H54 (cell line): Measurements from ENCODE around the gene FOXL2NB.

Experiments
- DNase-seq: peaks from one replicate; pipeline ENCODE4 v3.0.0; 2011; ENCODE audit warnings: low spot score, mixed read lengths; ENCODE audit not compliant: insufficient read length
- FAIRE-seq: peaks from 3 replicates; lab custom pipeline; 2011; peaks lifted over from hg19 to GRCh38; lab: Jason Lieb, UNC
- POLR2A ChIP-seq: IDR thresholded peaks from 2 replicates; pipeline ENCODE4 v1.6.1; 2011; ENCODE audit warnings: low read depth, mild to moderate bottlenecking, low read length

The FOXL2NB gene

GRCh38 chr3:138946663-138947494 is at the start of gene FOXL2NB, which contains the start of gene FOXL2:
FOXL2NB (plus strand) TSS chr3:138947217; CDS start chr3:138947365, 148 bp downstream.
FOXL2 (minus strand) TSS chr3:138947137; CDS start chr3:138946722, 415 bp downstream.
- DNase-seq (peak; percentile 47), FAIRE-seq (no peak)
- peak; percentile 51 for TF ChIP-seq POLR2A

GRCh38 chr3:138898301-138898700 is 48.7 kb upstream of the FOXL2NB start:
- DNase-seq (no peak), FAIRE-seq (no peak)
- TF ChIP-seq POLR2A: no peak

GRCh38 chr3:138898708-138899107 is 48.3 kb upstream of the FOXL2NB start:
- FAIRE-seq (no peak), DNase-seq (no peak)
- no peak for TF ChIP-seq POLR2A

- DNase-seq (no peak), FAIRE-seq (no peak)
- no peak for TF ChIP-seq POLR2A
Observed at GRCh38 chr3:138899351-138899991, 47.5 kb upstream of the FOXL2NB start.

- no peak for FAIRE-seq
- no peak for TF ChIP-seq POLR2A
- no peak for DNase-seq
Observed at GRCh38 chr3:138901567-138901966, 45.5 kb upstream of the FOXL2NB start.

DNA sequence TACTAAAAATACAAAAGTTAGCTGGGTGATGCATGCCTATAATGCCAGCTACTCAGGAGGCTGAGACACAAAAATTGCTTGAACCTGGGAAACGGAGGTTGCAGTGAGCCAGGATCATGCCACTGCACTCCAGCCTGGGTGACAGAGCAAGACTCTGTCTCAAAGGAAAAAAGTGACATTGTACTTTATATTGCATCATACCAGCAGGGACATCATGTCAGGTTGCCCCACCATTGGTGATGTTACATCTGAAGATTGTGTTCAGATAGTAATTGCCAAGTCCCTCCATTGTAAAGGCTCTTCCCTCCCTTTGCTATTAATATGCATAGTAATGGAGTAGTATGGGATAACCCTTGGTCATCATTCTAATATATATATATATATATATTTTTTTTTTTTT is 44.8 kb upstream of the FOXL2NB start:
- no peak for DNase-seq
- no peak for FAIRE-seq
- no peak for TF ChIP-seq POLR2A

DNA sequence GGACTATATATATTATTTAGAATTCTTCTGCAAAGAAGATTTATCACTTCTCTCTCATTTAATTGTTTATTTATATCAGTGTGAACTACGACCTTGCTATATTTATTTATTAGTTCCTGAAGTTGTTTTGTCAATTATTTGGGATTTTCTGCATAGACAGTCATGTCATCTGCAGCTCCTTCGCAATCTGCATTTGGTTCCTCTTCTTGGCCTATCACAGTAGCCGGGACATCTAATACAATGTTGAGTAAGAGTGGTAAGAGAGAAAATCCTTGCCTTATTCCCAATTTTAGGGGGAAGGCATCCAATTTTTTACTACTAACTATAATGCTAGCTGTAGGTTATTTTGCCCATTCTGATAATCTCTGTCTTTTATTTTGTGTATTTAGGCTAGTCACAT is 39.5 kb upstream of the FOXL2NB start:
- no peak for TF ChIP-seq POLR2A
- no peak for FAIRE-seq

GRCh38 chr3:138908846-138909245 is 38.2 kb upstream of the FOXL2NB start:
- no peak for TF ChIP-seq POLR2A

More for the DNA sequence above, 39.5 kb upstream of the FOXL2NB start:
- DNase-seq: no peak

GRCh38 chr3:138909904-138910303 is 37.1 kb upstream of the FOXL2NB start:
- no peak for TF ChIP-seq POLR2A
- no peak for DNase-seq
- no peak for FAIRE-seq

More at GRCh38 chr3:138908846-138909245, 38.2 kb upstream of the FOXL2NB start:
- DNase-seq (no peak), FAIRE-seq (no peak)

DNA sequence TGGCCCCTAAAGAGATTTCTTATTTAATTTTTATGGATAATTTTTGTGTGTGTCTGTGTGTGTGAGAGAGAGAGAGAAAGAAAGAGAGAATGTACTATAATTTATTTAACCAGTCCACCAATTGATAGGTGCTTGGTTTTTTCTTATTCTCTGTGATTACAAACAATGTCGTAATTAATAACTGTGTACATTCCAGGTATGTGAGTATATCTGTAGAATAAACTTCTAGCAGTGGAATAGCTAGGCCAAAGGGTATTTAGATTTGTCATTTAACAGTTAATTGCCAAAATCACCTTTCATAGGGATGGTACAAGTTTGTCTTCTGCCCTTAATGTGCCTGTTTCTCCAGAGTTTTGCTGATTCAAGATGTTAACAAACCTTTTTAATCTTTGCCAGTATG is 35.4 kb upstream of the FOXL2NB start:
- no peak for DNase-seq

GRCh38 chr3:138912237-138912636 is 34.8 kb upstream of the FOXL2NB start:
- FAIRE-seq: no peak
- TF ChIP-seq POLR2A: no peak

More for the DNA sequence above, 35.4 kb upstream of the FOXL2NB start:
- FAIRE-seq: no peak
- no peak for TF ChIP-seq POLR2A

DNA sequence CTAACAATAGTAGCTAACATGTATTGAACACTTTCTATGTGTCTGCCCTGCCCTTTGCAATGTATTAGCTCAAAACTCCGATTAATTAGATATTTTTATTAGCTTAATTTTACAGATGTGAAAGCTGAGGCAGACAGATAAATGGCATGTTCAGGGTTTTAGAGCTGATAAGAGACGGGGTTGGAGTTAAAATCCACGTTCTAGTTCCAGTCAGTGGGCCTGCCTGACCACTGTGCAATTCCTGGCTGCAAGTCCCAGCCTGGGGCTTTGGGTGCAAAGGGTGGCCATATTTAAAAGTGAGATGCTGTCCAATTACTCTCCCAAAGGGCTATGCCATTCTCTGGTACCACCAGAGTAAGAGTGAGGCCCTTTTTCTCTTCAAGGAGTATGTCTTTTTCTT is 33.3 kb upstream of the FOXL2NB start:
- no peak for TF ChIP-seq POLR2A
- FAIRE-seq (no peak), DNase-seq (no peak)

More at GRCh38 chr3:138912237-138912636, 34.8 kb upstream of the FOXL2NB start:
- DNase-seq: no peak

- DNase-seq (peak; percentile 72), FAIRE-seq (peak; percentile 89)
- TF ChIP-seq POLR2A: no peak
Observed at GRCh38 chr3:138914870-138915502, 32.0 kb upstream of the FOXL2NB start.

- DNase-seq (peak; percentile 92), FAIRE-seq (no peak)
- TF ChIP-seq POLR2A: peak; percentile 30; the same call in 1 of the 2 replicates
Observed at GRCh38 chr3:138915503-138916498, 31.2 kb upstream of the FOXL2NB start.
